MCF 10A (cell line): ENCODE measurements around the gene STAM. TPM values are rescaled to one million over a fixed set of nuclear protein-coding genes. Genes with fewer than 3 reads are reported as not detected.

Experiments used
- BruUV-seq: library from RNA; stranded (reverse); fragments of 400-500 nt; replicated peaks from 2 replicates; lab custom pipeline; 2021; lab: Mats Ljungman, UMichigan
- CTCF ChIA-PET: fragments of 300-600 bp; sonication (Branson Sonifier 250); formaldehyde crosslinking; extraction: SDS; loops from one replicate; lab custom pipeline; 2021; ENCODE audit warnings: antibody characterized with exemption, inconsistent platforms; lab: Yijun Ruan, JAX
- POLR2A ChIA-PET: fragments of 300-600, 350-650 bp; sonication (Branson Sonifier 250); formaldehyde crosslinking; extraction: SDS; loops from one replicate; lab custom pipeline; 2020; ENCODE audit warnings: antibody characterized with exemption, inconsistent platforms; lab: Yijun Ruan, JAX
- DNase-seq: peaks from one replicate; pipeline ENCODE4 v3.0.0-alpha.2; 2018; ENCODE audit not compliant: unreplicated experiment
- H3K27ac Mint-ChIP-seq: one replicate; pipeline ENCODE4 v1.8.0; 2022; ENCODE audit warnings: mild to moderate bottlenecking, low read depth, mixed read lengths; ENCODE audit not compliant: unreplicated experiment
- H3K27me3 Mint-ChIP-seq: one replicate; pipeline ENCODE4 v1.8.0; 2022; ENCODE audit warnings: mixed read lengths; ENCODE audit not compliant: insufficient read depth, unreplicated experiment
- H3K36me3 Mint-ChIP-seq: one replicate; pipeline ENCODE4 v1.8.0; 2022; ENCODE audit warnings: mild to moderate bottlenecking, moderate library complexity, mixed read lengths; ENCODE audit not compliant: insufficient read depth, unreplicated experiment
- H3K4me1 Mint-ChIP-seq: one replicate; pipeline ENCODE4 v1.8.0; 2022; ENCODE audit warnings: mixed read lengths; ENCODE audit not compliant: insufficient read depth, unreplicated experiment
- H3K4me3 Mint-ChIP-seq: one replicate; pipeline ENCODE4 v1.8.0; 2022; ENCODE audit warnings: mild to moderate bottlenecking, moderate library complexity, mixed read lengths; ENCODE audit not compliant: unreplicated experiment
- H3K9me3 Mint-ChIP-seq: one replicate; pipeline ENCODE4 v1.8.0; 2022; ENCODE audit warnings: mixed read lengths; ENCODE audit not compliant: unreplicated experiment
- intact Hi-C: fragments of 100-400 bp; cut with micrococcal nuclease; formaldehyde crosslinking; loops from 2 replicates; pipeline ENCODE4 v1.14.1; 2022
- total RNA-seq: library from RNA; stranded (reverse); gene quantifications from 2 replicates; pipeline ENCODE4 v1.2.3, GENCODE V29; 2022
- TF ChIP-seq, protein P1 (sequence below): fragments of 200-600 bp; IDR thresholded peaks from one replicate; pipeline ENCODE4 v1.8.0; 2022; ENCODE audit warnings: antibody characterized with exemption, mild to moderate bottlenecking; ENCODE audit not compliant: unreplicated experiment

The STAM gene
- total RNA-seq, 1 experiment from 2014 or later = 35.4 TPM

DNA sequence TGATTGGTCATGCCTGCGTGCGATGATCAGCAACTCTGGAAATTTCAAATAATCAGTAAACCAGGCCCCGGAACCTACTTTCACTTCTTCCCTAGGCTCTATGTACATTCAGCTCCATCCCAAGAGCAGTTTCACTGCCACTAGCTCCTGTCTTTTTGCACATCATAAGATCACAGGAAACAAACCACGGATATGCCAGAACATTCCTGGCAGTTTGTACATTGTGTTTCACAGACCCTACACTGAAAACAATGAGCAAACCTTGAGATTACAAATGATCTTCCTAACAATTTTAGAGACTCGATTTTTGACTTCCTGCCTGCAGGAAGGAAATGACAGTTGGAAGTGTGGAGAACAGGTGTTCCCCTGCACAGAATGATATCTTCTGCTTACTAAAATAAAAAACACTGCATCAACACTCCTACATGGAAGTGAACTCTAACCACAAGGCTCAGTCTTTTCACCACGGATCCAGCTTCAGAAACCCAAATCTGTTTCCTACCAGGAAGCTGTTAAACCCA, 100.5 kb downstream of the STAM start:
- DNase-seq = no peak
- no peaks in the 10 kb centered on the region for H3K36me3 Mint-ChIP-seq
- TF ChIP-seq, protein P1, sequence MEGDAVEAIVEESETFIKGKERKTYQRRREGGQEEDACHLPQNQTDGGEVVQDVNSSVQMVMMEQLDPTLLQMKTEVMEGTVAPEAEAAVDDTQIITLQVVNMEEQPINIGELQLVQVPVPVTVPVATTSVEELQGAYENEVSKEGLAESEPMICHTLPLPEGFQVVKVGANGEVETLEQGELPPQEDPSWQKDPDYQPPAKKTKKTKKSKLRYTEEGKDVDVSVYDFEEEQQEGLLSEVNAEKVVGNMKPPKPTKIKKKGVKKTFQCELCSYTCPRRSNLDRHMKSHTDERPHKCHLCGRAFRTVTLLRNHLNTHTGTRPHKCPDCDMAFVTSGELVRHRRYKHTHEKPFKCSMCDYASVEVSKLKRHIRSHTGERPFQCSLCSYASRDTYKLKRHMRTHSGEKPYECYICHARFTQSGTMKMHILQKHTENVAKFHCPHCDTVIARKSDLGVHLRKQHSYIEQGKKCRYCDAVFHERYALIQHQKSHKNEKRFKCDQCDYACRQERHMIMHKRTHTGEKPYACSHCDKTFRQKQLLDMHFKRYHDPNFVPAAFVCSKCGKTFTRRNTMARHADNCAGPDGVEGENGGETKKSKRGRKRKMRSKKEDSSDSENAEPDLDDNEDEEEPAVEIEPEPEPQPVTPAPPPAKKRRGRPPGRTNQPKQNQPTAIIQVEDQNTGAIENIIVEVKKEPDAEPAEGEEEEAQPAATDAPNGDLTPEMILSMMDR = no peak
- no peaks in the 10 kb centered on the region for H3K27me3 Mint-ChIP-seq
- ChIA-PET POLR2A (no interaction called here), CTCF (interaction anchor here (0.6 to 3.2 kb wide), 8 partner anchors 10 to 567 kb away, joined by 3 to 20 read pairs (median 4); no protein-coding TSS in a partner anchor)
- no peak overlapping the region for H3K27ac Mint-ChIP-seq
- H3K4me3 Mint-ChIP-seq = no peak overlapping the region
- no TSS peak for BruUV-seq
- intact Hi-C loops = no loop called here
- peaks cover 7% of the 10 kb centered on the region for H3K4me1 Mint-ChIP-seq
- no peaks in the 10 kb centered on the region for H3K9me3 Mint-ChIP-seq

DNA sequence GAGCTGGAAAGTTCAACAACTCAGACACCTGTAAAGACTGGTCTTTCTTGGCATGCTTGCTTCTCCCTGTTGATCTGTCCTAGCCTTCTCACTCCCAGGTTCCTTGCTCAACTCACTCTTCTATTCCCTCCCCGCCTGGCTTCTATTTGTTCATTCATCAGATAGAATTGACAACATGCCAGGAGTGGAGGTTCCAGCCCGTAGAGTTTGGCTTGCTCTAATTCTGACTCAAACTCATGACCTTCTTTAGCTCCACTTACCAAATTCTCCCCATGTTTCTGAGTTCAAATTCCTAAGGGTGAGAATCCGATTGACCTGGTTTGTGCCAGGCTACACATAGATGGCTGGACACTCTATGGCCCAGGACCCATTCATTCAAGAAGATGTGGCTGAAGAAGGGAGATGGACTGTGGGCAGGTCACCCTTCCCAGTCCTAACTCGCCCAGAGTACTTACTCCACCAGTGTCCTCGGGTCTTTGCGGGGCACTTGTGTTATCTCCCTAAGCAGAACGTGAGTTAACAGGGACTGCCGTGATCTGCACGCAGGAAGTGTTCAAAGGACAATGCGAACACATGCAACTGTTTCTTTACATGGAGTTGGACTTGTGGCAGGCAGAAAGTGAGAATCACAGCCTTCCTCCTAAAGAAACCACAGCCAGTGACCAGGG, 104.1 kb downstream of the STAM start:
- no peaks in the 10 kb centered on the region for H3K27me3 Mint-ChIP-seq
- peak; percentile 65 for DNase-seq
- H3K4me1 Mint-ChIP-seq = peaks cover 7% of the 10 kb centered on the region
- POLR2A ChIA-PET = no interaction called here
- H3K4me3 Mint-ChIP-seq = no peak overlapping the region
- intact Hi-C loops = no loop called here
- CTCF ChIA-PET = interaction anchor here (0.6 to 1.1 kb wide), 5 partner anchors 10 to 466 kb away, joined by 3 to 4 read pairs (median 3); no protein-coding TSS in a partner anchor
- TF ChIP-seq, protein P1 = no peak
- H3K36me3 Mint-ChIP-seq = no peaks in the 10 kb centered on the region
- BruUV-seq = no TSS peak
- no peak overlapping the region for H3K27ac Mint-ChIP-seq
- no peaks in the 10 kb centered on the region for H3K9me3 Mint-ChIP-seq

DNA sequence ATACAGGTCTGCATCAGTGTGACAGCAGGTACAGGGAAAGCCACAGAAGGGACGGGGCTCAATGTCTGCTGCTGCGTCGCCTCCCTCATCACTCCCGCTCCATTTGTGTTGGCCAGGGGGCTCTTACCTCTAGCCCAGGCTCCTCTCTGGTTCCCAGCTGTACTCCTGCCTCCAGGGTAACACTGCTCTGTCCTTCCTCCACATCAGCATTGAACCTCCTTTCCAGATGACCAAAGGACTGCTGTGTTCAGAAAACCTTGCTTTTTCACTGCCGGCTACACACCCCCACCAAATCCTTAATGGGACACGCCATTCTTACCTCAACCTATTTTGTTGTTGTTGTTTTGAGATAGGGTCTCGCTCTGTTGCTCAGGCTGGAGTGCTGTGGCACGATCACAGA, 105.9 kb downstream of the STAM start:
- Mint-ChIP-seq H3K4me1 (peaks cover 7% of the 10 kb centered on the region), H3K27ac (no peak overlapping the region), H3K9me3 (no peaks in the 10 kb centered on the region), H3K4me3 (no peak overlapping the region), H3K27me3 (no peaks in the 10 kb centered on the region), H3K36me3 (no peaks in the 10 kb centered on the region)
- TF ChIP-seq, protein P1 = no peak
- CTCF ChIA-PET = no interaction called here
- DNase-seq = no peak
- BruUV-seq = no TSS peak
- intact Hi-C loops = no loop called here
- POLR2A ChIA-PET = no interaction called here

DNA sequence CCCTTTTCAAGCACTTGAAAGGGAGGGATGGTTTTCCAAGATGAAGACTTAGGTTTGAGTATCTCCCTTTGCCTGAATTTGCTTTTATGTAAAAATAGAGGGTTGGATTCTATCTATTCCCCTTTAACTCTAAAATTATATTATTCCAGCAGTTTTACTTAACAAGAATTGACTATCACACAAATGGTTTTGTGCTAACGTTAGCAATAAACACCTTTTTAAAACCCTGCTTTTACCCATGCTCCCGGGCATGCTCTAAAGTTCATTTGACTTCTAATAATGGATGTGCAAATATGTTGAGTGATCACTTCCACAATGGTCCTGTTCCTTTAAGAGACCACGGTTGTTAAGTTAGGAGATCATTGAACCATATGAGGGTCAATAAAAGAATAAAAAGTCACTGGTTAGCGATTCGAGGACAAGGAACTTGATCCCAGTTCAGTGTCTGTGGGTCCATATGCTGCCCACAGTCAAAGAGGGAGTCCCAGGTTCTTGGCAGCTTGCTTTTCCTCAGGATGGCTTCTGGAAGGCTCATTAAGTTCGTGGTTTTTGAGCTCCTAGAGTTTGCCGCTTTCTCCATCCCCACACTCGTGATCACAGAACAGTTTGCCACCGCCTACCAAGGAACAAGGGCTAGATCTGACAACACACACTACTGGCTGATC, 108.0 kb downstream of the STAM start, which contains the start of gene TMEM236:
Gene TMEM236 (plus strand): TSS at position 421 of the 665 bp plus-strand sequence. CDS start 95 bp downstream, at position 516.
- Mint-ChIP-seq H3K27me3 (no peaks in the 10 kb centered on the region), H3K4me3 (no peak within 1 kb of the TSS), H3K27ac (no peak within 1 kb of the TSS), H3K9me3 (no peaks in the 10 kb centered on the region), H3K36me3 (no peaks in the 10 kb centered on the region), H3K4me1 (peaks cover 7% of the 10 kb centered on the region)
- intact Hi-C loops = no loop called here
- no TSS peak for BruUV-seq
- no peak for DNase-seq
- POLR2A ChIA-PET = no interaction called here
- CTCF ChIA-PET = no interaction called here
- TF ChIP-seq, protein P1 = no peak
